CD4-positive, alpha-beta T cell treated with Interleukin-12 subunit alpha and Interleukin-12 subunit beta, for 1 hour (primary cell): ENCODE measurements around the gene C4A.
A peak's percentile ranks its signal among the peaks of the same experiment; 100 is the strongest.
"Not testable (repeated sequence)": the region's sequence is repeated elsewhere in the genome, so short reads cannot be mapped to it uniquely, and the experiment has no call there.

ENCODE experiments used
- DNase-seq: peaks from one replicate; pipeline ENCODE4 v3.0.0-alpha.2; 2020

The C4A gene

DNA sequence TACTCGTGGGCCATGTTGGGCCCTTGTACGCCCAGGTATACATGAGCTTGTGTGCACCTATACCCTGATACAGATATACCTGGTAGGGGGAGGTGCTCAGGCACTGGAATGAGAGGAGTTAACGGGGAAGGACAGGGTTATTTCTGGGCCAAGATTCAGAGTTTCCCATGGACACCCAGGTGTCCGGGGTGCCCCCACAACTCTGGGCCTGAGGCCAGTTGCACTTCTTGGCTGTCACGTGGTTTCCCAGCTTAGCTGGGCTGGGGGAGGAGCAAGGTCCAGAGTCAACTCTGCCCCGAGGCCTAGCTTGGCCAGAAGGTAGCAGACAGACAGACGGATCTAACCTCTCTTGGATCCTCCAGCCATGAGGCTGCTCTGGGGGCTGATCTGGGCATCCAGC lies at the start of gene C4A:
TSS of gene C4A (plus strand) at position 314 of the 400 bp plus-strand sequence. CDS start at position 365, 51 bp downstream.
- not testable (repeated sequence) for DNase-seq

- DNase-seq, result not testable (repeated sequence)
These were observed 49.7 kb upstream of the C4A start for GRCh38 chr6:31932137-31932536.

DNA sequence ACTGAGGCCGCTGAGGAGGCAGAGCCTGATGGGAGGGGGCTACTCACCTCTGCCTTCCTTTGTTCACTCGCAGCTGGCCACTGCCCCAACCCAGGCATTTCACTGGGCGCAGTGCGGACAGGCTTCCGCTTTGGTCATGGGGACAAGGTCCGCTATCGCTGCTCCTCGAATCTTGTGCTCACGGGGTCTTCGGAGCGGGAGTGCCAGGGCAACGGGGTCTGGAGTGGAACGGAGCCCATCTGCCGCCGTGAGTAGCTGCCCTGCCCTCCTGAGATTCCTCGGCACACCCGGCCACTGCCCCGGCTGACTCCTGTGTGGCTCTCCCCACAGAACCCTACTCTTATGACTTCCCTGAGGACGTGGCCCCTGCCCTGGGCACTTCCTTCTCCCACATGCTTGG lies 48.3 kb upstream of the C4A start:
- DNase-seq, result no peak

DNA sequence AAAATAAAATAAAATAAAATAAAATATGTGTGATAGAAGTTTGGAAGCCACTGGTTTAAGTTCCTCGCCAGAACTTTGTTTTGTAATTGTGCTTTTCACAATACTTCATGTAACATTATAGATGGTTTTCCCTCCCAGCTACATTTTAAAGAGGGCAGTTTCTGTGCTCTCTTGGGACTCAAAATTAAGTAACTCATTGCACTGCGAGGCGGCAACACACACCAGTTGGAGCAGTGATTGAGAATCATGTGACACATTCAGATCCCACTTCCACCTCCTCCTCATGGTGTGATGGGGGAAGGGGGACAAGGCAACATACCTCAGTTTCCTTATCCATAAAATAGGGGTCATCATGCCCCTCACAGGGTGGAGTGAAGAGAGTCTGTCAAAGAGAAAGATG lies 46.8 kb upstream of the C4A start:
- no peak for DNase-seq

- DNase-seq, result no peak
These were observed 46.0 kb upstream of the C4A start for GRCh38 chr6:31935823-31936222.

DNA sequence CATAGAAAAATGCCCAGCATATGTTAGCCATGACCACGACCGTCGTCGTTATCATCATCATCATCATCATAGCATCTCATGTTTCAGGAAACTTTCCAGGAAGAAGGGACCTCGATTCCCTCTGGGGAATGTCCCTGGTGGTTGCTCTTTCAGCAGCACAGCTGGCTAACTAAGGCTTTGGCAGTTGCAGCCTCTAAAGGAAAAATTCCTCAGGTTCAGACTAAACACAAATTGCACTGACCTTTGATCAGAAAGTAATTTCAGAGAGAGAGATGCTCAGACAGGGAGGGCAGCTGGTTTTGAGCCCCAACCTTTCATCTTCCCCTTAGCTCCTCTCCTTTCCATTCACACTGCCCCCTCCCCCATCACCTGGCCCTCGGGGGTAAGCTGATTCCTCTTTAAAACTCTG lies 41.6 kb upstream of the C4A start:
- no peak for DNase-seq

DNA sequence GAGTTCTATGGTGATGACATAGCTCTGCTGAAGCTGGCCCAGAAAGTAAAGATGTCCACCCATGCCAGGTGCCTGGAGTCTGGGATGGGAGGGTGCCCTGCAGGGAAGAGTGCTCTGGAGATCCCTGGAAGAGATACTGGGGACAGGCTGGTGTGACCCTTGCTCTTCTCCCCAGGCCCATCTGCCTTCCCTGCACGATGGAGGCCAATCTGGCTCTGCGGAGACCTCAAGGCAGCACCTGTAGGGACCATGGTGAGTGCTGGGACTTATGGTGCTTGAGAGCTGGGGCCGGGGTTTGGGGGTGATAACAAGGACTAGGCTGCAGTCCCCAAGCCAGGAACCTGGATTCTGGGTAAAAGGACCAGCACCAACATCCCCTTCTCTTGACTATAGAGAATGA lies 38.1 kb upstream of the C4A start:
- no peak for DNase-seq

GRCh38 chr6:31945154-31945506 lies 36.7 kb upstream of the C4A start:
- no peak for DNase-seq

- no peak for DNase-seq
These were observed 36.1 kb upstream of the C4A start, which contains the start of gene CFB for GRCh38 chr6:31945507-31946369. TSS of gene CFB (plus strand) at chr6:31946095. CDS start at chr6:31946222, 127 bp downstream.

DNA sequence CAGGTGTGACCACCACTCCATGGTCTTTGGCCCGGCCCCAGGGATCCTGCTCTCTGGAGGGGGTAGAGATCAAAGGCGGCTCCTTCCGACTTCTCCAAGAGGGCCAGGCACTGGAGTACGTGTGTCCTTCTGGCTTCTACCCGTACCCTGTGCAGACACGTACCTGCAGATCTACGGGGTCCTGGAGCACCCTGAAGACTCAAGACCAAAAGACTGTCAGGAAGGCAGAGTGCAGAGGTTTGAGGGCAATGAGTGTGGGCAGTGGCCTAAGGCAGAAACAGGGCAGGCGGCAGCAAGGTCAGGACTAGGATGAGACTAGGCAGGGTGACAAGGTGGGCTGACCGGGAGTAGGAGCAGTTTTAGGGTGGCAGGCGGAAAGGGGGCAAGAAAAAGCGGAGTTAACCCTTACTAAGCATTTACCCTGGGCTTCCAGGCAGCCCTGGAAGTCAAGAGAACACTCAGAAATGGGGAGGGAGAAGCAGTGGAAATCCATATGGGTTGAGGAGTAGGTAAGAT lies 35.4 kb upstream of the C4A start:
- no peak for DNase-seq

DNA sequence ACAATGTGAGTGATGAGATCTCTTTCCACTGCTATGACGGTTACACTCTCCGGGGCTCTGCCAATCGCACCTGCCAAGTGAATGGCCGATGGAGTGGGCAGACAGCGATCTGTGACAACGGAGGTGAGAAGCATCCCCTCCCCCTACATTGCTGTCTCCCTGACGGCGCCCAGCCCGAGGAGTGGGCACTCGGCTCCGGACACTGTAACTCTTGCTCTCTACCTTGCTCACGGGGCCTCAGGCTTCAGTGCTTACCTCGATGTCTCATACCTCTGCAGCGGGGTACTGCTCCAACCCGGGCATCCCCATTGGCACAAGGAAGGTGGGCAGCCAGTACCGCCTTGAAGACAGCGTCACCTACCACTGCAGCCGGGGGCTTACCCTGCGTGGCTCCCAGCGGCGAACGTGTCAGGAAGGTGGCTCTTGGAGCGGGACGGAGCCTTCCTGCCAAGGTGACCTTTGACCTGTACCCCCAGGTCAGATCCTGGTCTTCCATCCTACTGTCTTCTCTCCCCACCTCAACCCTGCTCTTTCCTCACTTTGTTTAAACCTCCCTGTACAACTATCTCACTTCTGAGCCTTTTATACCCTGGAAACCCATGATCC lies 34.7 kb upstream of the C4A start:
- DNase-seq, result no peak

DNA sequence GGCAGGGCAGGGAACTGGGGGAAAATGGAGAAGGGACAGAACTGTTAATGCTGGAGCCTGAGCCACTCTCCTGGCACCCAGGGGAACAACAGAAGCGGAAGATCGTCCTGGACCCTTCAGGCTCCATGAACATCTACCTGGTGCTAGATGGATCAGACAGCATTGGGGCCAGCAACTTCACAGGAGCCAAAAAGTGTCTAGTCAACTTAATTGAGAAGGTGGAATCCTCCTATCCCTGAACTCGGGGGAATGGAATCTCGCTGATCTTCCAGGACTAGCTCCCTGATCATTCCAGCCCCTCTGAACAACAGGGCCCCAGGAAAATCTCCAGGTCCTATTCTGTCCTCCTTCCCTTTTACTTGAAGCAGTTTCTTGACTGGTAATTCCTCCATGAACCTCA lies 34.0 kb upstream of the C4A start:
- DNase-seq, result no peak

- no peak for DNase-seq
These were observed 33.6 kb upstream of the C4A start for GRCh38 chr6:31948306-31948705.

- DNase-seq, result no peak
These were observed 33.0 kb upstream of the C4A start for GRCh38 chr6:31948753-31949413.

DNA sequence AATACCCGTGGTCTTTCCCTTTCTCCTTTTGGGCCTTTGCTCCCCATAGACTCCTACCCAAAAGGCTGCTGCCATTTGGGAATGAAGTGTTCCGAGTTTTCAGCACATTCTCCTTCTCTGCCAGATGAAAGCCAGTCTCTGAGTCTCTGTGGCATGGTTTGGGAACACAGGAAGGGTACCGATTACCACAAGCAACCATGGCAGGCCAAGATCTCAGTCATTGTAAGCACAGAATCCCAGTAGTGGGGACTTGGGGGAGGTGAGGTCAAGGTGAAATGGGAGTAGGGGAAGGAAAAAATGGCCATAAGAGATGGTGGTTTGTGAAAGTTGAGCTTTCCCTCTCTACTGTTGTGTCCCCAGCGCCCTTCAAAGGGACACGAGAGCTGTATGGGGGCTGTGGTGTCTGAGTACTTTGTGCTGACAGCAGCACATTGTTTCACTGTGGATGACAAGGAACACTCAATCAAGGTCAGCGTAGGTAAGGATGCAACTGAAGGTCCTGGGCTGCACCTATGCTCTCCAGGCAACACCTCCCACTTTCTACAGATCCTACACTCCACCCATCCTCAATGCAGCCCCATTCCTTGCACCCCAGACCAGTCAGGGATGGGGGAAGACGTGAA lies 31.8 kb upstream of the C4A start:
- DNase-seq, result no peak

GRCh38 chr6:31952140-31952805 lies 29.6 kb upstream of the C4A start:
- DNase-seq, result peak; percentile 46

DNA sequence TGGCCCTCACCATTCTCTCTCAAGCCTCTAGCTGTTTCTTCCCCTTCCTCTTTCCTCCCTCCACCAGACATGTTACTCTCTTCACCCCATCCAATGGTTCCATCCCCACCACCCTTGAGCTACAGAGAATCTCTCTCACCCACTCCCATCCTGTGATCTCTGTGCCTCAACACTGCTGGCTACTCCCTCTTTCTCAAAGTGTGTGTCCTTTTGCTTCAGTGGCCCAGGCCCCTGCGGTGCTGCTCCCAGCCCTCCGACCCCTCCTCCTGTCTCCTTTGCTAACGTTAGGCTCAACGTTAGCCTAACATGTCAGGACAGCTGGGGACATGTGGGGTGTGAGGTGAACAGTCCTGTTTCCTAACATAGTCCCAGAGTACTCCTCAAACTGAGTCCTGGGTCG lies 29.0 kb upstream of the C4A start:
- DNase-seq, result no peak

- DNase-seq, result no peak
These were observed 27.3 kb upstream of the C4A start for GRCh38 chr6:31954511-31954910.

DNA sequence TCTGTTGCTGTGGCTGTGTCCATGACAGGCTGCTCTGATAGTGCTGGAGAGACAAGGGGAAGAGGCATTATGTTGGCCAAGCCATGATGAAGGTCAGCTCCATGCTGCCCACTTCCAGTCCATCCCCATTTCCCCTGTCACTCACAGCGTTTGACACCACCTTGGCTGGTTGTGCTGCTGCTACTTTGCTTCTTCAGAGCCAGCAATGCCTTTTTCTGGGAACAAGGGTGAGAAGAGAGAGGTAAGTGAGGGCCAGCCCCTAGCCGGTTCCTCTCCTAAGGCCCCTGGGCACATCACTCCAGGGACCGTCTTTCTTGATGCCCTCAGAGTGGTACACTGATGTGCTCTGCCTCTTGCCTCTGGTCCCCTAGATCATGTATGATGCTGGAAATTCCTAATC lies 25.1 kb upstream of the C4A start:
- DNase-seq, result no peak

DNA sequence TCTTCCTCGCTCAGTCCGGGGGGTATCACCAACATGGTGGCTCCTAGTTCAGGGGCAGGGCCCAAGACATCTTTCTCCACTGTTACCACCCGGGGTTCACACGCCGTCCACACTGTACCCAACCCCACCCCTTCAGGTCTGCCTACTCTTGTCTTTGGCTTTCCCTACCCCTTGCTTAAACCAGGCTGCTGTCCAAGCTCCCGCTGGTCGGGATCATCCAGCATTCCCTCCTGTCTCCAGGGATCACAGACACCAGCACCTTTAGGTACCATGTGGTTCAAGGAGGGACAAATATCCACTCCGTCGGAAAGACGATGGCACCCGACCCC lies 23.5 kb upstream of the C4A start:
- no peak for DNase-seq

GRCh38 chr6:31958741-31959739 lies 22.8 kb upstream of the C4A start, which contains the start of the genes NELFE and SKIC2:
TSS of gene NELFE (minus strand) at chr6:31958971. CDS start at chr6:31958446, 525 bp downstream.
TSS of gene SKIC2 (plus strand) at chr6:31959175. CDS start at chr6:31959193, 18 bp downstream.
- peak; percentile 99 for DNase-seq
